HG02870 (cell line): ENCODE data around the gene BTBD17.

Experiments used
- ATAC-seq: cut with Tn5 transposase; IDR thresholded peaks from one replicate; pipeline ENCODE4 v1.9.1; 2021; ENCODE audit warnings: mild to moderate bottlenecking, moderate library complexity; ENCODE audit not compliant: unreplicated experiment

Gene BTBD17

GRCh38 chr17:74339537-74340195 is 22.0 kb downstream of the BTBD17 start:
- no peak for ATAC-seq

GRCh38 chr17:74337834-74338500 is 23.7 kb downstream of the BTBD17 start:
- no peak for ATAC-seq

GRCh38 chr17:74336307-74336706 is 25.4 kb downstream of the BTBD17 start:
- no peak for ATAC-seq

- ATAC-seq: no peak
Observed at GRCh38 chr17:74335529-74336062, 26.1 kb downstream of the BTBD17 start.

- ATAC-seq: no peak
Observed at GRCh38 chr17:74334393-74335039, 27.2 kb downstream of the BTBD17 start.

- ATAC-seq: no peak
Observed at GRCh38 chr17:74332763-74333283, 28.8 kb downstream of the BTBD17 start.

GRCh38 chr17:74332017-74332650 is 29.5 kb downstream of the BTBD17 start:
- ATAC-seq: no peak

GRCh38 chr17:74330446-74330845 is 31.2 kb downstream of the BTBD17 start:
- no peak for ATAC-seq

GRCh38 chr17:74329378-74329777 is 32.3 kb downstream of the BTBD17 start:
- no peak for ATAC-seq

GRCh38 chr17:74328487-74328886 is 33.2 kb downstream of the BTBD17 start:
- no peak for ATAC-seq

- no peak for ATAC-seq
Observed at GRCh38 chr17:74326506-74326905, 35.2 kb downstream of the BTBD17 start.

GRCh38 chr17:74325743-74326379 is 35.8 kb downstream of the BTBD17 start, which contains the start of gene KIF19:
TSS of gene KIF19 (plus strand) at chr17:74326226. CDS start at chr17:74326350, 124 bp downstream.
- no peak for ATAC-seq

- no peak for ATAC-seq
Observed at GRCh38 chr17:74325376-74325742, 36.3 kb downstream of the BTBD17 start.

GRCh38 chr17:74324521-74324920 is 37.1 kb downstream of the BTBD17 start:
- no peak for ATAC-seq

- no peak for ATAC-seq
Observed at GRCh38 chr17:74318391-74318790, 43.3 kb downstream of the BTBD17 start.

GRCh38 chr17:74317071-74317470 is 44.6 kb downstream of the BTBD17 start:
- no peak for ATAC-seq

- ATAC-seq: no peak
Observed at GRCh38 chr17:74316220-74316619, 45.4 kb downstream of the BTBD17 start.

- ATAC-seq: no peak
Observed at GRCh38 chr17:74314877-74315276, 46.8 kb downstream of the BTBD17 start.

- ATAC-seq: no peak
Observed at GRCh38 chr17:74309902-74310301, 51.8 kb downstream of the BTBD17 start.

- no peak for ATAC-seq
Observed at GRCh38 chr17:74307984-74308773, 53.5 kb downstream of the BTBD17 start.
